GM21515 (cell line): ENCODE measurements around the gene MALRD1.
"Not testable (repeated sequence)": the region's sequence is repeated elsewhere in the genome, so short reads cannot be mapped to it uniquely, and the experiment has no call there.

ENCODE experiments used
- ATAC-seq: cut with Tn5 transposase; IDR thresholded peaks from one replicate; pipeline ENCODE4 v1.9.1; 2021; ENCODE audit not compliant: unreplicated experiment

MALRD1 gene

GRCh38 chr10:19480353-19480752 is 431.8 kb downstream of the MALRD1 start:
- no peak for ATAC-seq

GRCh38 chr10:19483421-19483820 is 434.8 kb downstream of the MALRD1 start:
- ATAC-seq: no peak

GRCh38 chr10:19488592-19489280 is 440.1 kb downstream of the MALRD1 start:
- no peak for ATAC-seq

- ATAC-seq: no peak
Measured at GRCh38 chr10:19491166-19491565, 442.6 kb downstream of the MALRD1 start.

GRCh38 chr10:19493917-19494316 is 445.3 kb downstream of the MALRD1 start:
- no peak for ATAC-seq

GRCh38 chr10:19497026-19497425 is 448.4 kb downstream of the MALRD1 start:
- no peak for ATAC-seq

GRCh38 chr10:19498393-19499290 is 450.0 kb downstream of the MALRD1 start:
- no peak for ATAC-seq

- no peak for ATAC-seq
Measured at GRCh38 chr10:19499291-19499770, 450.7 kb downstream of the MALRD1 start.

- no peak for ATAC-seq
Measured at GRCh38 chr10:19500959-19501358, 452.4 kb downstream of the MALRD1 start.

GRCh38 chr10:19505320-19506312 is 457.0 kb downstream of the MALRD1 start:
- ATAC-seq: no peak

GRCh38 chr10:19510005-19510732 is 461.6 kb downstream of the MALRD1 start:
- not testable (repeated sequence) for ATAC-seq

- no peak for ATAC-seq
Measured at GRCh38 chr10:19518109-19518508, 469.5 kb downstream of the MALRD1 start.

GRCh38 chr10:19518632-19519031 is 470.0 kb downstream of the MALRD1 start:
- ATAC-seq: no peak

GRCh38 chr10:19531324-19531723 is 482.7 kb downstream of the MALRD1 start:
- ATAC-seq: no peak

GRCh38 chr10:19532411-19532810 is 483.8 kb downstream of the MALRD1 start:
- no peak for ATAC-seq

GRCh38 chr10:19541299-19541698 is 492.7 kb downstream of the MALRD1 start:
- no peak for ATAC-seq

- no peak for ATAC-seq
Measured at GRCh38 chr10:19546224-19546623, 497.6 kb downstream of the MALRD1 start.

GRCh38 chr10:19549503-19549902 is 500.9 kb downstream of the MALRD1 start:
- no peak for ATAC-seq

GRCh38 chr10:19556666-19557065 is 508.1 kb downstream of the MALRD1 start:
- no peak for ATAC-seq

GRCh38 chr10:19561181-19561580 is 512.6 kb downstream of the MALRD1 start:
- ATAC-seq: no peak
